HG03280 (cell line): Measurements from ENCODE around the gene LRRC3.
"Not testable (repeated sequence)": the region's sequence is repeated elsewhere in the genome, so short reads cannot be mapped to it uniquely, and the experiment has no call there.

Source experiments
- ATAC-seq: cut with Tn5 transposase; IDR thresholded peaks from one replicate; pipeline ENCODE4 v1.9.1; 2021; ENCODE audit warnings: mild to moderate bottlenecking, moderate library complexity; ENCODE audit not compliant: unreplicated experiment

Gene LRRC3

DNA sequence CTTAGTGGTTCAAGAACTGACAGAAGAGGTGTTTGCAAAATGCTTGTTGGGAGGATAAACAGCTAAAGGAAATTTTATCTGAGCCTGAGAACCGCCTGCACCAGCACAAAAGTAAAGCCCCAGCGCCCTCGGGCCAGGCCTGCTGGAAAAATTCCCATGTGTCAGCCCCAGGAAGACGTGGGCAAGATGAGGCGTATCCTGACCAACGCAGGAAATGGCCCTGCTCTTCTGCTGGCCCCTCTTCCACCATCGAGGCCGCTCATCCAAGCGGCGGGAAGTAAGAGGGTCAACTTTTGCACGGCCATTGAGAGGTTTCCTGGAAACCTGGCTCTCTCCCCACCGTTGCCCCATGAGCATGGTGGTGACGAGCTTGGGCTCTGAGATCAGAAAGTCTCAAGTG, 39.6 kb downstream of the LRRC3 start:
- no peak for ATAC-seq

DNA sequence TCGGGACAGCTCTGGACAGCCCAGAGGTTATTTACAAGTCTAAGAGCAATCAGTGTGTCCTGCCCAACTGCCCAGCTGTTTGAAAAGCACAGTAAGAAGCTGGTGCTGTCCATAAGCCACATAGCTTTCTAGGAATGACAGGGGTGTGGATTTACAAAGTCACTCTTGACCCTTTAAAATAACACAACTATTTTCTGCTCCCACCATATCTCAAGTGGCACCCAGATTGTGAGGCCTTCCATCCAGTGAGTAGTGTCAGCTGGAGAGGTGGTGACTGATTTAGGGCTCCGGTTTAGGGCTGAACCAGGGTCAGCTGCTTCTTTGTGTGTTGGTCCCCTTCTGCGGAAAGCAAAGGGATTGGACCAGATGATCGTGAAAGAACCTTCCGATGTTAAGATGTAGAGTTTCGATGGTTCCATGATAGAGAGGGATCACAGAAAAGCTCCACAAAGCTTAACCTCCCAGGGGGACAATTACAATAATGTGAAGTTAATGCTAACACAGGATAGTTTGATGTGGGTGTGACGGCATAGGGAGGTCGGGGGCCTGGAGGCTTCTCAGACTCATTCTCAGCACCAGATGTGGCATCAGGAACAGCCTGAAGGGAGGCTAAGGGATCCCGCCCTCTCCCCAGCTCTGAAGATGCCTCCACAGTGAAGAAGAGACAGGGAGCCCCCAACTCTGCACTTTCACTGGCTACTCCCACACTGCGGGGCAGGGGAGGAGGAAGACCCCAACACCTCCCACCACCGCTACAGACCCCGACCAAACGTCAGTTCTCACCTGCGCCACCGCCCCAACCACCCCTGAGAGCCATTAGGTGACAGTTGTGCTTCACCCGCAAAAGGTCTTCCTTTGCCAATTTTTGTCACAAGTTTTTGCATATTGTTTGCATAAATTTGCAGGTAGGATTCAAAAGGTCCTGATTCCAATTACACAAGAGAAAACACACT, 40.6 kb downstream of the LRRC3 start:
- no peak for ATAC-seq

GRCh38 chr21:44496564-44497550, 41.5 kb downstream of the LRRC3 start:
- no peak for ATAC-seq

DNA sequence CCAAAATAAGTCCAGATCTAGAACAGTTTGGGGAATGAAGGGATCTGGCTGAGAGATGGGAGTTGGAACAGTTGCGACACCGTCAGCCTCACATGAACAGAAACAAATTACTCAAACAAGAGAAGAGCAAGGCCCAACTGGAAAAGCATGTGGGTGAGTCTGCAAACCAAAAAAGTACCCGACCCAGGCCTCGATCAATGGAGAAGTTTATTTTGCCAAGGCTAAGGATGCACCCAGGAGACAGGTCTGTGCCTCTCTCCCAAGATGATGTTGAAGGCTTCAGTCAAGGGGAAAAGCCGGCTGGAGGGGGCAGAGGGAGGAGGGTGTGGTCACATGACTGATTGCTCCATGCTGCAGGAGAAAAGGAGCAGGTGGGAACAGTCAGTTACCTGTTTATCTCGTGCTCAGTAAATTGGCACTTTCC, 42.4 kb downstream of the LRRC3 start:
- no peak for ATAC-seq

DNA sequence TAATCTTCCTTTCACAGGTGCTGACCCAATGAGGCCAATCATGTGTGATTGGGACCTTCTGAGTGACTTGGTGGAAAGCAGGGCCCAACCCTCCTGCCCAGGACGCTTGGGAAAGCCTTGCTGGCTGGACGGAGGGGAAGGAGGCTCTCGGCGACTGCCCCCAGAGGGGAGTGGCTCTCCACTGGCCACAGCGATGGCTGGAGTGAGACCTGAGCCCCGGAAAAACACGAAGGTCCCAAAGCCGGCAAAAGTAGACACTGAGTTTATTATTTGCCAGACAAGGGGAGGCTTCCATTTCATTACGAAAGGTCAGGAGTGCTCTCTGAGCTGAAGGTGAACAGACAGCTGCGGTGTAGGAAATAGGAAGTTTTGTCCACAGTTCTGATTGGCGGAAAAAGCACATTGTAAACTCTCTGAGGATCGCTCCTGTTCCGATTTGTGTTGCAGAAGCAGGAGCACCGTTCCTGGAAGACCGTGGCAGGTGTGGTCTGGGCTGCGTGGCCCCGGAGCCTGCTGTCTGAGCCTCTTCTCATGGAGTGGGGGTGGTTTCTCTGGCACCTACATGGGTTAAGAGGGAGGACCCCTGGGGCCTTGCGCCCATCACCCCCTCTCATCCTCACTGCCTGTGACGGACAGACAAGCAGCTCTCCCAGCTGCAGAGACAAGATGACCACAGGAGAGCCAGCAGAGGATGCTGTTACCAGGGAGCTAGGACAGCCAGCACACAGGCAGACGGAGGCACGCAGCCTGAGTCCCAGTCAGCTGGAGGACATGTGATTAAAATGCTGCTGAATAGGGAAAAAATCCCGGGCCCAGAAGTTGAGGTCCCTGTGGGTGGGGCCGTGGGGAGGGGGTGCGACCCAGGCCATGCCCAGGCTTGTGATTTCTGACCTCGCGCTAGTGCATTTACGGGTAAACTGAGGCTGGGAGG, 43.2 kb downstream of the LRRC3 start:
- ATAC-seq: no peak

DNA sequence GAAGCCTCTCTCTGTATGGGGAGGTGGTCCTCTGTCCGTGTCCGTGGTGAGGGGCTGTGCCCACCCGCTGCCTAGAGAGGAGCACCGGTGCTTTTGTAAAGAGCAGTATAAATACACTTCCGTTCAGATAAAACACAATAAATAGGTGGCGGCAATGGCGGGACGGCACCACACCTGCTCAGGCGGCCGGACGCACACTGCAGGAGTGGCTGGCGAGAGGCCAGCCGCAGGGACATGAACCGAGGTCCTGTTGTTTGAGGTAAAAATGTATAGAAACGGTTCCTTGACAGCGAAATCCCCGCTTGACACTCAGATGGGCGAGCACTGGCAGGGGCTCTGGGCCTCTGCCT, 43.9 kb downstream of the LRRC3 start:
- ATAC-seq: no peak

GRCh38 chr21:44499631-44500030, 44.3 kb downstream of the LRRC3 start:
- no peak for ATAC-seq

- no peak for ATAC-seq
Measured at GRCh38 chr21:44500111-44500510, 44.8 kb downstream of the LRRC3 start.

DNA sequence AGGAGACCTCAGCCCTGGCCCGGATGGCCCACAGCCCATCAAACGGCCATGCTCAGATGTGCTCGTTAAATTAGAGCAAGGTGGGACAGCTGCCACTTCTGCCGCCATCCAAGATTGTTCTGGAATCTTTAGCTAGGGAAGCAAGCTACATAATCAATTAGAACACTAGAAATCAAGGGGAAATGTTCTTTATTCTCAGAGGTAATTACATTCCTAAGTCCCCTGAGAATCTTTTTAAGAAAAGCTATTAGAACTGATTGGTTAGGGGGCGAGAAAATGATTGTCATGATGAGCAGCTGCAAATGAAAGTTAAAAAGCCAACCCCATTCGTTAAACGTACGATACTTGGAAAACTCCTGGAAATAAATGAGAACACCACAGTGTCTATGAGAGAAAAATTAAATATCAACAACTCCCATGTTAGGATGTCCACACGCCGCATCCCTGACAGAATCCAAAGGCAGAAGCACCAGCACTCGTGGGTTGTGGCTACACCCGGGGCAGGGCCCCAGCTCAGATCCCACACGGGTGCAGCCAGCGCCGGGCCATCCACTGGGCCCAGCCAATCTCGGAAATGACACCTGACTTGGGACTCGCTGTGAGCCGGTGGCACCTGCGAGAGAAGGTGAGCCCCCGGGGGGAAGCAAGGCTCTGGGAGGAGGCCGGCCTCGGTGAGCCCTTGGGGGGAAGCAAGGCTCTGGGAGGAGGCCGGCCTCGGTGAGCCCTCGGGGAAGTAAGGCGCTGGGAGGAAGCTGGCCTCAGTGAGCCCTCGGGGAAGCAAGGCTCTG, 47.1 kb downstream of the LRRC3 start:
- ATAC-seq: no peak

GRCh38 chr21:44503006-44503889, 47.9 kb downstream of the LRRC3 start:
- ATAC-seq: not testable (repeated sequence)

DNA sequence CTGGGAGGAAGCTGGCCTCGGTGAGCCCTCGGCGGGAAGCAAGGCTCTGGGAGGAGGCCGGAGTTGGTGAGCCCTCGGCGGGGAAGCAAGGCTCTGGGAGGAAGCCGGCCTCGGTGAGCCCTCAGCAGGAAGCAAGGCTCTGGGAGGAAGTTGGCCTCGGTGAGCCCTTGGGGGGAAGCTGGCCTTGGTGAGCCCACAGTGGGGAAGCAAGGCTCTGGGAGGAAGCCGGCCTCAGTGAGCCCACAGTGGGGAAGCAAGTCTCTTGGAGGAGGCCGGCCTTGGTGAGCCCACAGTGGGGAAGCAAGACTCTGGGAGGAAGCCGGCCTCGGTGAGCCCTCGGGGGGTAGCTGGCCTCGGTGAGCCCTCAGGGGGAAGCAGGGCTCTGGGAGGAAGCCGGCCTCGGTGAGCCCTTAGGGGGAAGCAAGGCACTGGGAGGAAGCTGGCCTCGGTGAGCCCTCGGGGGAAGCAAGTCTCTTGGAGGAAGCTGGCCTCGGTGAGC, 48.6 kb downstream of the LRRC3 start:
- ATAC-seq: no peak

DNA sequence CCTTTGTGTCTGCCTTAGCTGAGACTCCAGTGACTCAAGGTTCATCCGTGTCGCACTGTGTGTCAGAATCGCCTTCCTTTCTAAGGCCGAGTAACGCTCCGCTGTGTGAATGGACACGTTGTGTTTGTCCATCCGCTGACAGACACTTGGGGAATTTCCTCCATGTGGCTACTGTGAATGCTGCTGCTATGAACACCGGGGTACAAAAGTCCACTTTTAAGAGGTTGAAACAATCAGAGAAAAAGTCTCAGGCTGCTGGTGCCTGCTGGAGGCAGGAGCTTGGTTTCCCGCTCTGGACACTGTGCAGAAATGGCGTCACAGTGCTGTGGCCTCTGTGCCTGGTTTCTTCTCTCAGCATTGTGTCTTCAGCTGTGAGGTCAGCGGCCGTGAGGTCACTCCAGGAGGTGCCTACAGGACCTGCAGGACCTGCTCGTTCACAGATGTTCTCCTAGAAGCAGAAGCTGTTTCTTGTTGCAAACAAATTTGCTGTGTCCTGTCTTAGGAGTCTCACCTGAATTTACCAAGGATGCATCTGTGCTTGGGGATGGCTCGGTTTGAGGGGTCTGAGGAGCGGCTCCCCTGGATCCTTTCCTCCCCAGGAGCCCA, 50.5 kb downstream of the LRRC3 start:
- no peak for ATAC-seq

- ATAC-seq: no peak
Measured at GRCh38 chr21:44506279-44507255, 51.3 kb downstream of the LRRC3 start.

- ATAC-seq: no peak
Measured at GRCh38 chr21:44507673-44508425, 52.5 kb downstream of the LRRC3 start.

- ATAC-seq: no peak
Measured at GRCh38 chr21:44508426-44508710, 53.1 kb downstream of the LRRC3 start.

GRCh38 chr21:44508711-44509445, 53.6 kb downstream of the LRRC3 start:
- no peak for ATAC-seq
